ENCODE results near the gene REEP6.
A peak's percentile ranks its signal among the peaks of the same experiment; 100 is the strongest.

The REEP6 gene

GRCh38 chr19:1451916-1452801, 38.8 kb upstream of the REEP6 start:
- Histone ChIP-seq H3K27me3 (ENCODE audit: control insufficient read depth, insufficient read depth, low read length) (peaks cover 88% of the 10 kb centered on the region), H3K9ac (ENCODE audit: low read depth, low read length) (no peak overlapping the region)

GRCh38 chr19:1452802-1453524, 38.0 kb upstream of the REEP6 start:
- H3K4me2 ChIP-seq (ENCODE audit: low read length): peak overlapping the region; percentile 8
- H3K9ac ChIP-seq (ENCODE audit: low read depth, low read length): no peak overlapping the region
- peaks cover 13% of the 10 kb centered on the region for H3K4me1 ChIP-seq (ENCODE audit: control insufficient read depth, insufficient read depth, low read length)
- H3K27me3 ChIP-seq (ENCODE audit: control insufficient read depth, insufficient read depth, low read length): peaks cover 83% of the 10 kb centered on the region
- H3K36me3 ChIP-seq (ENCODE audit: insufficient read depth, low read length): no peaks in the 10 kb centered on the region
- H3K9me3 ChIP-seq (replicated peaks; ENCODE audit: low read length): no peaks in the 10 kb centered on the region
- no peak overlapping the region for H3K4me3 ChIP-seq (ENCODE audit: low read length)

More at GRCh38 chr19:1451916-1452801, 38.8 kb upstream of the REEP6 start:
- H3K4me1 ChIP-seq (ENCODE audit: control insufficient read depth, insufficient read depth, low read length): peaks cover 13% of the 10 kb centered on the region
- H3K4me3 ChIP-seq (ENCODE audit: low read length): no peak overlapping the region
- H3K36me3 ChIP-seq (ENCODE audit: insufficient read depth, low read length): no peaks in the 10 kb centered on the region
- no peaks in the 10 kb centered on the region for H3K9me3 ChIP-seq (replicated peaks; ENCODE audit: low read length)
- no peak overlapping the region for H3K4me2 ChIP-seq (ENCODE audit: low read length)

- Histone ChIP-seq H3K4me2 (ENCODE audit: low read length) (peak overlapping the region; percentile 8), H3K9ac (ENCODE audit: low read depth, low read length) (no peak overlapping the region), H3K27me3 (ENCODE audit: control insufficient read depth, insufficient read depth, low read length) (peaks cover 83% of the 10 kb centered on the region), H3K4me3 (ENCODE audit: low read length) (no peak overlapping the region), H3K4me1 (ENCODE audit: control insufficient read depth, insufficient read depth, low read length) (peaks cover 13% of the 10 kb centered on the region), H3K36me3 (ENCODE audit: insufficient read depth, low read length) (no peaks in the 10 kb centered on the region), H3K9me3 (replicated peaks; ENCODE audit: low read length) (no peaks in the 10 kb centered on the region)
These were observed 37.2 kb upstream of the REEP6 start for GRCh38 chr19:1453525-1454364.

GRCh38 chr19:1455002-1455335, 36.0 kb upstream of the REEP6 start:
- Histone ChIP-seq H3K9ac (ENCODE audit: low read depth, low read length) (no peak overlapping the region), H3K4me3 (ENCODE audit: low read length) (no peak overlapping the region), H3K4me1 (ENCODE audit: control insufficient read depth, insufficient read depth, low read length) (peaks cover 13% of the 10 kb centered on the region), H3K9me3 (replicated peaks; ENCODE audit: low read length) (no peaks in the 10 kb centered on the region), H3K36me3 (ENCODE audit: insufficient read depth, low read length) (no peaks in the 10 kb centered on the region), H3K27me3 (ENCODE audit: control insufficient read depth, insufficient read depth, low read length) (peaks cover 72% of the 10 kb centered on the region), H3K4me2 (ENCODE audit: low read length) (no peak overlapping the region)

- Histone ChIP-seq H3K4me1 (ENCODE audit: control insufficient read depth, insufficient read depth, low read length) (peaks cover 13% of the 10 kb centered on the region), H3K4me2 (ENCODE audit: low read length) (no peak overlapping the region), H3K4me3 (ENCODE audit: low read length) (no peak overlapping the region), H3K9me3 (replicated peaks; ENCODE audit: low read length) (no peaks in the 10 kb centered on the region), H3K36me3 (ENCODE audit: insufficient read depth, low read length) (no peaks in the 10 kb centered on the region), H3K27me3 (ENCODE audit: control insufficient read depth, insufficient read depth, low read length) (peaks cover 66% of the 10 kb centered on the region), H3K9ac (ENCODE audit: low read depth, low read length) (no peak overlapping the region)
These were observed 35.5 kb upstream of the REEP6 start for GRCh38 chr19:1455336-1456120.

GRCh38 chr19:1456121-1456900, 34.7 kb upstream of the REEP6 start:
- Histone ChIP-seq H3K36me3 (ENCODE audit: insufficient read depth, low read length) (no peaks in the 10 kb centered on the region), H3K4me1 (ENCODE audit: control insufficient read depth, insufficient read depth, low read length) (peaks cover 13% of the 10 kb centered on the region), H3K27me3 (ENCODE audit: control insufficient read depth, insufficient read depth, low read length) (peaks cover 59% of the 10 kb centered on the region), H3K9ac (ENCODE audit: low read depth, low read length) (no peak overlapping the region), H3K4me2 (ENCODE audit: low read length) (no peak overlapping the region), H3K9me3 (replicated peaks; ENCODE audit: low read length) (no peaks in the 10 kb centered on the region), H3K4me3 (ENCODE audit: low read length) (no peak overlapping the region)

- Histone ChIP-seq H3K9me3 (replicated peaks; ENCODE audit: low read length) (no peaks in the 10 kb centered on the region), H3K4me2 (ENCODE audit: low read length) (no peak overlapping the region), H3K4me3 (ENCODE audit: low read length) (no peak overlapping the region), H3K27me3 (ENCODE audit: control insufficient read depth, insufficient read depth, low read length) (peaks cover 50% of the 10 kb centered on the region), H3K36me3 (ENCODE audit: insufficient read depth, low read length) (no peaks in the 10 kb centered on the region), H3K9ac (ENCODE audit: low read depth, low read length) (no peak overlapping the region), H3K4me1 (ENCODE audit: control insufficient read depth, insufficient read depth, low read length) (peaks cover 12% of the 10 kb centered on the region)
These were observed 33.8 kb upstream of the REEP6 start for GRCh38 chr19:1457031-1457739.

- Histone ChIP-seq H3K4me3 (ENCODE audit: low read length) (no peak overlapping the region), H3K4me1 (ENCODE audit: control insufficient read depth, insufficient read depth, low read length) (peaks cover 9% of the 10 kb centered on the region)
These were observed 33.1 kb upstream of the REEP6 start for GRCh38 chr19:1457892-1458291.

GRCh38 chr19:1459479-1459878, 31.5 kb upstream of the REEP6 start:
- H3K9ac ChIP-seq (ENCODE audit: low read depth, low read length): no peak overlapping the region
- no peak overlapping the region for H3K4me3 ChIP-seq (ENCODE audit: low read length)
- no peaks in the 10 kb centered on the region for H3K36me3 ChIP-seq (ENCODE audit: insufficient read depth, low read length)
- H3K27me3 ChIP-seq (ENCODE audit: control insufficient read depth, insufficient read depth, low read length): peaks cover 29% of the 10 kb centered on the region
- no peaks in the 10 kb centered on the region for H3K4me1 ChIP-seq (ENCODE audit: control insufficient read depth, insufficient read depth, low read length)
- no peaks in the 10 kb centered on the region for H3K9me3 ChIP-seq (replicated peaks; ENCODE audit: low read length)
- no peak overlapping the region for H3K4me2 ChIP-seq (ENCODE audit: low read length)

More at GRCh38 chr19:1457892-1458291, 33.1 kb upstream of the REEP6 start:
- H3K9ac ChIP-seq (ENCODE audit: low read depth, low read length): no peak overlapping the region
- H3K27me3 ChIP-seq (ENCODE audit: control insufficient read depth, insufficient read depth, low read length): peaks cover 43% of the 10 kb centered on the region
- no peaks in the 10 kb centered on the region for H3K36me3 ChIP-seq (ENCODE audit: insufficient read depth, low read length)
- no peaks in the 10 kb centered on the region for H3K9me3 ChIP-seq (replicated peaks; ENCODE audit: low read length)
- no peak overlapping the region for H3K4me2 ChIP-seq (ENCODE audit: low read length)
